ENCODE measurements around the gene KIF3B. TPM values are rescaled to one million over a fixed set of nuclear protein-coding genes. Genes with fewer than 3 reads are reported as not detected.

KIF3B gene
- total and polyA plus RNA-seq, 10 of the 15 experiments (the other 5 are each of a cell fraction or from before 2014, with no cell fraction given) = 7.4 to 37.3 (median 25.9) TPM

GRCh38 chr20:32364554-32365208 is 87.2 kb downstream of the KIF3B start:
- H3K27ac ChIP-seq (ENCODE audit: control insufficient read depth, insufficient read depth) = no peak overlapping the region
- SMC1A ChIA-PET (ENCODE audit: uncharacterized antibody, unreplicated experiment) = interaction anchor here (0.8 to 3.4 kb wide), 12 partner anchors 9 to 288 kb away, joined by 3 to 23 read pairs (median 3); no protein-coding TSS in a partner anchor
- no peak for TF ChIP-seq ZBED1 (IDR thresholded peaks at IDR 0.05; ENCODE audit: borderline replicate concordance)
- peak; percentile 79 for TF ChIP-seq PKNOX1 (IDR thresholded peaks at IDR 0.05)
- peaks cover 44% of the 10 kb centered on the region for H3K4me1 ChIP-seq (ENCODE audit: control insufficient read depth, insufficient read depth, low read length)
- CTCF ChIA-PET = interaction anchor here (1.0 to 3.2 kb wide), 4 partner anchors 9 to 27 kb away, joined by 4 to 7 read pairs (median 4); no protein-coding TSS in a partner anchor
- no TSS peak for BruUV-seq (replicated peaks)
- peaks cover 89% of the 10 kb centered on the region for H3K79me2 ChIP-seq (ENCODE audit: control insufficient read depth, insufficient read depth, low read length)
- peak overlapping the region; percentile 5; the same call in 1 of the 2 replicates for H3K4me2 ChIP-seq (ENCODE audit: control insufficient read depth, insufficient read depth)
- intact Hi-C loops (cut with micrococcal nuclease; ENCODE audit: unreplicated experiment) (no loop called here), in situ Hi-C loops (cut with MboI) (no loop called here)
- H3K4me3 ChIP-seq = no peak overlapping the region
- DNase-seq (ENCODE audit: low read depth, low spot score) (no peak), ATAC-seq (peak; percentile 12; the same call in 2 of the 3 replicates), FAIRE-seq (no peak)
- RAD21 ChIA-PET (ENCODE audit: unreplicated experiment) = interaction anchor here (0.6 to 1.8 kb wide), 6 partner anchors 8 to 330 kb away, joined by 3 to 9 read pairs (median 3); no protein-coding TSS in a partner anchor
- no peak overlapping the region for H3K9ac ChIP-seq (ENCODE audit: control insufficient read depth, insufficient read depth, low read length)
- H2AFZ ChIP-seq (ENCODE audit: control insufficient read depth, low read depth, low read length) = no peak overlapping the region
- peaks cover 9% of the 10 kb centered on the region for H4K20me1 ChIP-seq (ENCODE audit: control insufficient read depth, insufficient read depth)
- 56% methylated on average over 7 of the region's 7 CpGs for WGBS (ENCODE audit: insufficient coverage, insufficient replicate concordance, low lambda C conversion rate, missing lambda C conversion rate)
- no peaks in the 10 kb centered on the region for H3K27me3 ChIP-seq (replicated peaks in 1 of 2; ENCODE audit: control insufficient read depth in 2 of 2, insufficient read depth in 2 of 2, low read length in 1 of 2)
- POLR2A ChIA-PET = interaction anchor here (0.6 to 2.8 kb wide), 6 partner anchors 9 to 248 kb away, joined by 3 to 9 read pairs (median 4); no protein-coding TSS in a partner anchor
- no peaks in the 10 kb centered on the region; the same call in 2 of the 3 replicates for H3K9me3 ChIP-seq (replicated peaks; ENCODE audit: control insufficient read depth, insufficient read depth, low read length)
- H3K36me3 ChIP-seq (ENCODE audit: control insufficient read depth in 2 of 2, insufficient read depth in 2 of 2, low read length in 1 of 2) = peaks cover 0 to 1% of the 10 kb centered on the region in 2 experiments; a peak in 2 of 4 replicates

GRCh38 chr20:32365564-32365963 is 88.1 kb downstream of the KIF3B start:
- FAIRE-seq = no peak
- ChIA-PET RAD21 (ENCODE audit: unreplicated experiment) (interaction anchor here (0.6 to 1.8 kb wide), 3 partner anchors 9 to 331 kb away, joined by 3 to 8 read pairs (median 3); no protein-coding TSS in a partner anchor), SMC1A (ENCODE audit: uncharacterized antibody, unreplicated experiment) (interaction anchor here (0.8 to 3.4 kb wide), 9 partner anchors 10 to 48 kb away, joined by 3 to 23 read pairs (median 3); no protein-coding TSS in a partner anchor), POLR2A (interaction anchor here (2.8 kb wide), 1 partner anchor 10 kb away, joined by 9 read pairs; no protein-coding TSS in a partner anchor), CTCF (interaction anchor here (1.0 to 3.2 kb wide), 3 partner anchors 8 to 20 kb away, joined by 4 to 7 read pairs (median 5); no protein-coding TSS in a partner anchor)
- Histone ChIP-seq H3K9ac (ENCODE audit: control insufficient read depth, insufficient read depth, low read length) (no peak overlapping the region), H4K20me1 (ENCODE audit: control insufficient read depth, insufficient read depth) (peaks cover 9% of the 10 kb centered on the region), H3K36me3 (ENCODE audit: control insufficient read depth in 2 of 2, insufficient read depth in 2 of 2, low read length in 1 of 2) (peaks cover 1 to 5% of the 10 kb centered on the region in 2 experiments; a peak in 3 of 4 replicates), H3K27me3 (replicated peaks in 1 of 2; ENCODE audit: control insufficient read depth in 2 of 2, insufficient read depth in 2 of 2, low read length in 1 of 2) (no peaks in the 10 kb centered on the region), H3K4me3 (no peak overlapping the region; the same call in 1 of the 2 replicates), H3K27ac (ENCODE audit: control insufficient read depth, insufficient read depth) (no peak overlapping the region), H2AFZ (ENCODE audit: control insufficient read depth, low read depth, low read length) (no peak overlapping the region), H3K9me3 (replicated peaks; ENCODE audit: control insufficient read depth, insufficient read depth, low read length) (no peaks in the 10 kb centered on the region; the same call in 2 of the 3 replicates), H3K4me2 (ENCODE audit: control insufficient read depth, insufficient read depth) (peak overlapping the region; percentile 60), H3K4me1 (ENCODE audit: control insufficient read depth, insufficient read depth, low read length) (peaks cover 44% of the 10 kb centered on the region), H3K79me2 (ENCODE audit: control insufficient read depth, insufficient read depth, low read length) (peaks cover 84% of the 10 kb centered on the region)
- no peak for ATAC-seq
- DNase-seq (ENCODE audit: low read depth, low spot score) = no peak
- BruUV-seq (replicated peaks) = no TSS peak
- in situ Hi-C loops (cut with MboI) = no loop called here
- 19% methylated on average over 5 of the region's 5 CpGs for WGBS (ENCODE audit: insufficient coverage, insufficient replicate concordance, low lambda C conversion rate, missing lambda C conversion rate)
- intact Hi-C loops (cut with micrococcal nuclease; ENCODE audit: unreplicated experiment) = no loop called here
- no peak for TF ChIP-seq NR2C2 (IDR thresholded peaks at IDR 0.05; ENCODE audit: borderline replicate concordance, control insufficient read depth, insufficient read length, low read depth)
- TF ChIP-seq EP300 (IDR thresholded peaks at IDR 0.05; ENCODE audit: borderline replicate concordance in 1 of 2, control insufficient read depth in 1 of 2, low read depth in 2 of 2, low read length in 2 of 2) = no peak
- TF ChIP-seq PRDM15 (CRISPR knock-in tag; IDR thresholded peaks at IDR 0.05) = no peak
- no peak for TF ChIP-seq ATF3 (IDR thresholded peaks at IDR 0.05; ENCODE audit: borderline replicate concordance, extremely low read depth, low read depth, low read length)
